HEK293T (cell line): ENCODE data around the gene ALDH3A1.

Source experiments
- ARNT ChIP-seq: fragments of 450-650 bp; IDR thresholded peaks from 2 replicates; pipeline ENCODE4 v1.6.1; 2017; ENCODE audit warnings: mild to moderate bottlenecking
- BHLHE40 ChIP-seq: fragments of 450-650 bp; IDR thresholded peaks from 2 replicates; pipeline ENCODE4 v1.6.1; 2016; ENCODE audit warnings: mild to moderate bottlenecking, moderate library complexity, borderline replicate concordance
- FOXK2 ChIP-seq: fragments of 450-650 bp; IDR thresholded peaks from 2 replicates; pipeline ENCODE4 v1.6.1; 2016; ENCODE audit warnings: mild to moderate bottlenecking
- LEF1 ChIP-seq: fragments of 450-650 bp; IDR thresholded peaks from 2 replicates; pipeline ENCODE4 v1.6.1; 2017; ENCODE audit warnings: mild to moderate bottlenecking, borderline replicate concordance
- SP1 ChIP-seq: fragments of 450-650 bp; IDR thresholded peaks from 2 replicates; pipeline ENCODE4 v1.6.1; 2017
- SUZ12 ChIP-seq: fragments of 450-650 bp; IDR thresholded peaks from 2 replicates; pipeline ENCODE4 v1.6.1; 2016; ENCODE audit warnings: mild to moderate bottlenecking
- TARDBP ChIP-seq: fragments of 450-650 bp; IDR thresholded peaks from 2 replicates; pipeline ENCODE4 v1.6.1; 2016
- ZNF384 ChIP-seq: fragments of 450-650 bp; IDR thresholded peaks from 2 replicates; pipeline ENCODE4 v1.6.1; 2016

- TF ChIP-seq LEF1 = no peak
- TF ChIP-seq ZNF384 = no peak
- TF ChIP-seq BHLHE40 = no peak
- TF ChIP-seq SP1 = no peak
- no peak for TF ChIP-seq TARDBP
- no peak for TF ChIP-seq SUZ12
- no peak for TF ChIP-seq ARNT
- TF ChIP-seq FOXK2 = no peak
Observed at GRCh38 chr17:19746517-19746916, 1.6 kb downstream of the ALDH3A1 start.
